Vagina (tissue), 2 donors: ENCODE data around the gene MKS1.

Experiments used
- CTCF ChIP-seq, 3 experiments: fragments of 450-650 bp in 2 of 3; fragments of 200-600 bp in 1 of 3; sonication (generic) in 1 of 3; IDR thresholded peaks; one replicate each; pipeline ENCODE4 v1.5.1; 2017 to 2019; ENCODE audit warnings: antibody characterized with exemption in 3 of 3, mild to moderate bottlenecking in 2 of 3, moderate library complexity in 2 of 3
- POLR2A ChIP-seq, 2 donors: fragments of 450-650 bp; IDR thresholded peaks; one replicate each; pipeline ENCODE4 v1.6.1; 2017; ENCODE audit warnings: antibody characterized with exemption in 2 of 2, mild to moderate bottlenecking in 2 of 2, moderate library complexity in 2 of 2

- no peak for TF ChIP-seq CTCF (IDR thresholded peaks at IDR 0.05)
- TF ChIP-seq POLR2A (IDR thresholded peaks at IDR 0.05): no peak
Observed at GRCh38 chr17:58235821-58236220, 16.8 kb upstream of the MKS1 start.
